ENCODE measurements around the gene TUT1.
A peak's percentile ranks its signal among the peaks of the same experiment; 100 is the strongest.
"Not testable (repeated sequence)": the region's sequence is repeated elsewhere in the genome, so short reads cannot be mapped to it uniquely, and the experiment has no call there.

TUT1 gene

DNA sequence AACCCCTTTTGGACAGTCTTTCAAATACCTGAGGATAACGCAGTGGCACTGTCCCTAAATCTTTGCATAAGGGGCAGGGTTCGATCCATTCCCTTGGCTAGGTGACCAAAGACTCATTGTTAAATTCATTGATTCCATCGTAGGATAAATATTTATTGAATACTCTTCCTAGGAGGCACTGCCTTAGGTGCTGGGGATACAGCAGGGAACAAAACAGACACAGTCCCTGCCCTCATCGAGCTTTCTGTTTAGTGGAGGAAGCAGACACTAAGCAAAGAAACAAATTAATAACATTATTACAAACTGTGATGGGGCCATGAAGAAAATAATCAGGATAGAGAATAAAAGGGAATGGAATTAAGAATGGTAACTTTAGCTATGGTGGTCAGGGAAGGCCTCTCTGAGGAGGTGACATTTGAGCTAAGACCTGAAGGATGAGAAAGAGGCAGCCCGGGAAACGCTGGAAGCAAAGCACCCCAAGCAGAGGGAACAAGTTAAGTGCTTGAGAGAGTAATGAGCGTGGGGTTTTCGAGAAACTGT lies 29.8 kb upstream of the TUT1 start:
- DNase-seq (ENCODE audit: low read depth): no peak
- TF ChIP-seq, protein P1, sequence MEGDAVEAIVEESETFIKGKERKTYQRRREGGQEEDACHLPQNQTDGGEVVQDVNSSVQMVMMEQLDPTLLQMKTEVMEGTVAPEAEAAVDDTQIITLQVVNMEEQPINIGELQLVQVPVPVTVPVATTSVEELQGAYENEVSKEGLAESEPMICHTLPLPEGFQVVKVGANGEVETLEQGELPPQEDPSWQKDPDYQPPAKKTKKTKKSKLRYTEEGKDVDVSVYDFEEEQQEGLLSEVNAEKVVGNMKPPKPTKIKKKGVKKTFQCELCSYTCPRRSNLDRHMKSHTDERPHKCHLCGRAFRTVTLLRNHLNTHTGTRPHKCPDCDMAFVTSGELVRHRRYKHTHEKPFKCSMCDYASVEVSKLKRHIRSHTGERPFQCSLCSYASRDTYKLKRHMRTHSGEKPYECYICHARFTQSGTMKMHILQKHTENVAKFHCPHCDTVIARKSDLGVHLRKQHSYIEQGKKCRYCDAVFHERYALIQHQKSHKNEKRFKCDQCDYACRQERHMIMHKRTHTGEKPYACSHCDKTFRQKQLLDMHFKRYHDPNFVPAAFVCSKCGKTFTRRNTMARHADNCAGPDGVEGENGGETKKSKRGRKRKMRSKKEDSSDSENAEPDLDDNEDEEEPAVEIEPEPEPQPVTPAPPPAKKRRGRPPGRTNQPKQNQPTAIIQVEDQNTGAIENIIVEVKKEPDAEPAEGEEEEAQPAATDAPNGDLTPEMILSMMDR (IDR thresholded peaks at IDR 0.05; ENCODE audit: control insufficient read depth, extremely low read depth, insufficient read depth): no peak
- H3K4me3 ChIP-seq (ENCODE audit: low read depth, low read length): peak overlapping the region; percentile 74

DNA sequence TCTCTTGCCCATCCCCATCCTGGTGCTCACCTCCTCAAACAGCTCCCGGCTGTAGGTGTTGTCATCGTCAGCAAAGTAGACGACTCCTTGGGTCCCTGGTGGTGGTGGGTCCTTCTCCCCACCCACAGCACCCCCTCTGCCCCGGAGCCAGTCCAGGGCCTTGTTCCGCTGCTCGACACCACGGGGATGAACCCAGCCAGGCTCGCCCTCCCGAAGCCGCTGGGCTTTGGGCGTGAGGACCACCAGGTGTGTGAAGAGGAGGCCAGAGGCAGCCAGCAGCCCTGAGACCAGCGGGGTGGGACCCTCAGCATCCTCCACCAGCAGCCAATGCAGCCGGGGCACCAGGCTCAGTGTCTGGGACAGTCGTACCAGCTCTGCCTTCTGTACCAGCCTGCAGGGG lies 25.6 kb upstream of the TUT1 start:
- DNase-seq (ENCODE audit: low read depth); H3K4me3 ChIP-seq (ENCODE audit: low read depth, low read length): not testable (repeated sequence)

DNA sequence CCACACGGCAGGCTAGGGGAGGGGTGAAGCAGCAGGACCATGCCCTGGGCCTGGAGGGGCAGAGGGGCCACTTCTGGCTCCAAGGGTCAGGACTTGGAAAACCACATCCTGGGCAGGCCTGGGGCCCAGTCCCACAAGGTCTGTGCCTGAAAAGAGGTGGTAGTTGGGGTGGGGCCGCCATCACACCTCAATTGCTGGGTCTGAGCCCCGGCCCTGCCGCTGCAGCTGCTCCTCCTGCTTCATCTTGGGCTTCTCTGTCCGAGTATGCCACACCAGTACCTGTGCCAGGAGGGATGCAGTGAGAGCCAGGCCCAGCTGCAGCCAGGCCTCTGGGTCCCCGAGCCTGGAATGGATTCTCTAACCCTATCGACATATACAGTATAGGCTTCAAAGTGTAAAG lies 24.2 kb upstream of the TUT1 start:
- no peak overlapping the region for H3K4me3 ChIP-seq (ENCODE audit: low read depth, low read length)
- TF ChIP-seq, protein P1 (IDR thresholded peaks at IDR 0.05; ENCODE audit: control insufficient read depth, extremely low read depth, insufficient read depth): no peak
- DNase-seq (ENCODE audit: low read depth): no peak

DNA sequence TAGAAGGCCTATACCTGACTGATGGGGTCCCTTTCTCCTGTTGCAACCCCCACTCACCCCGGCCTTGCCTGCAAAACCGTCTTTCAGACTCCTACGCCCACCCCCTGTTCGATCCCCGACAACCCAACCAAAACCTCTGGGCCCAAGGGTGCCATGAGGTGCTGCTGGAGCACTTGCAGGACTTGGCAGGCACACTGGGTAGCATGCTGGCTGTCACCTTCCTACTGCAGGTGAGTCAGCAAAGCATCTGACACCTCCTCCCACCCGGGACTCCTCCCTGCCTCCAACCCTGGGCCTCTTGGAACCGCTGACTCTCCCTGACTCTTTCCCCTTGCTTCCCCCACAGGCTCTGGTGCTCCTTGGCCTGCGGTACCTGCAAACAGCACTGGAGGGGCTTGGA lies 23.0 kb upstream of the TUT1 start:
- H3K4me3 ChIP-seq (ENCODE audit: low read depth, low read length): no peak overlapping the region
- TF ChIP-seq, protein P1 (IDR thresholded peaks at IDR 0.05; ENCODE audit: control insufficient read depth, extremely low read depth, insufficient read depth): no peak
- DNase-seq (ENCODE audit: low read depth): peak; percentile 40

DNA sequence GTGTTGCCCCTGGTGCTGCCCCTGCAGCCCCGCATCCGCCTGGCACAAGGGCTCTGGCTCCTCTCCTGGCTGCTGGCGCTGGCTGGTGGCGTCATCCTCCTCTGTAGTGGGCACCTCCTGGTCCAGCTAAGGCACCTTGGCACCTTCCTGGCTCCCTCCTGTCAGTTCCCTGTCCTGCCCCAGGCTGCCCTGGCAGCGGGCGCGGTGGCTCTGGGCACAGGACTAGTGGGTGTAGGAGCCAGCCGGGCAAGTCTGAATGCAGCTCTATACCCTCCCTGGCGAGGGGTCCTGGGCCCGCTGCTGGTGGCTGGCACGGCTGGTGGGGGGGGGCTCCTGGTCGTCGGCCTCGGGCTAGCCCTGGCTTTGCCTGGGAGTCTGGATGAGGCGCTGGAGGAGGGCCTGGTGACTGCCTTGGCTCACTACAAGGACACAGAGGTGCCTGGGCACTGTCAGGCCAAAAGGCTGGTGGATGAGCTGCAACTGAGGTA lies 22.0 kb upstream of the TUT1 start:
- TF ChIP-seq, protein P1 (IDR thresholded peaks at IDR 0.05; ENCODE audit: control insufficient read depth, extremely low read depth, insufficient read depth): no peak
- no peak for DNase-seq (ENCODE audit: low read depth)
- H3K4me3 ChIP-seq (ENCODE audit: low read depth, low read length): peak overlapping the region; percentile 66; the same call in 1 of the 2 replicates

DNA sequence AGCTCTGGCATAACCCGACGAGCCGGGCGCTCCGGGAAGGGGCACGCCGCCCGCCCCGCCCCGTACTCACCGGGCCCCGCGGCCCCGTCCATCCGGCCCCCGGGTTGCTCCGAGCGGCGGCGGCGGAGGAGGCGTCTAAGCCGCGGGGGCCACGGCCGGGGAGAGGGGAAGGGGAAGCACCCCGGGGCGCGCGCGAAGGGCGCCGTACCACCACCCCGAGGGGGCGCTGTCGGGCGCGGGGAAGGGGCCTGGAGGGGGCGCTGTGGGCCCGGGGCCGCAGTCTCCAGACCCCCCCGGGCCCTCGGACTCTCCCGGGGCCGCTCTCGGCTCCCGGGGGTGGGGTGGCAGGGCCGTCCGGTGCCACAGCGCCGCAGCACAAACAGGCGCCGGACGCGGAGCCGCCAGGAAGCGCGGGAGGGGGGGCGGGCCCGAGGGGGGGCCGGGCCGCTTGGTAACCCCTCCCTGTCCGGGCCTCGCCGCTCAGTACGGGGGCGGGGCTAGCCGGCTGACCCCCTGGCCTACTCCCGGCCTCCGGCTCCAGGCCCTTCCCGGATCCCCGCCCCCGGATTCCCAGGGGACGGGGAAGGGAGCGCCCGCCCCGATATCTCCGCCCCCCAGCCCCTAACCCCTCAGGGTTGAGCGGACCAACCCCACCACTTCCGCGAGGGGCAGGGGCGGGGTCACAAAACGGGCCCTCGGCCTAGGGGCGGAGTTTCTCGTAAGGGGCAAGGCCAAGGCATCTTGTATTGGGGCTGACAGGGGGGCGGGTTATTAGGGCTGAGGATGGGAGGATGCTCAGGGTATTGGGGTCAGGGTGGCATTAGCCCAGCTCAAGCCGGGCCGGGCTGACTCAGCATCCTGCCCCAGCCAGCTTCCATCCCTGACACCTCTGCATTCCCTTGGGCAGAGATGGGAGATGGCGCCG lies 21.3 kb upstream of the TUT1 start, which contains the start of the genes EML3 and ROM1:
EML3 (minus strand) TSS at position 410 of the 925 bp plus-strand sequence; CDS start at position 92, 318 bp downstream.
ROM1 (plus strand) TSS at position 892 of the 925 bp plus-strand sequence; CDS start at position 917, 25 bp downstream.
- TF ChIP-seq, protein P1 (IDR thresholded peaks at IDR 0.05; ENCODE audit: control insufficient read depth, extremely low read depth, insufficient read depth): peak; percentile 86
- no peak for DNase-seq (ENCODE audit: low read depth)
- peak within 1 kb of the TSS; percentile 66 for H3K4me3 ChIP-seq (ENCODE audit: low read depth, low read length)

DNA sequence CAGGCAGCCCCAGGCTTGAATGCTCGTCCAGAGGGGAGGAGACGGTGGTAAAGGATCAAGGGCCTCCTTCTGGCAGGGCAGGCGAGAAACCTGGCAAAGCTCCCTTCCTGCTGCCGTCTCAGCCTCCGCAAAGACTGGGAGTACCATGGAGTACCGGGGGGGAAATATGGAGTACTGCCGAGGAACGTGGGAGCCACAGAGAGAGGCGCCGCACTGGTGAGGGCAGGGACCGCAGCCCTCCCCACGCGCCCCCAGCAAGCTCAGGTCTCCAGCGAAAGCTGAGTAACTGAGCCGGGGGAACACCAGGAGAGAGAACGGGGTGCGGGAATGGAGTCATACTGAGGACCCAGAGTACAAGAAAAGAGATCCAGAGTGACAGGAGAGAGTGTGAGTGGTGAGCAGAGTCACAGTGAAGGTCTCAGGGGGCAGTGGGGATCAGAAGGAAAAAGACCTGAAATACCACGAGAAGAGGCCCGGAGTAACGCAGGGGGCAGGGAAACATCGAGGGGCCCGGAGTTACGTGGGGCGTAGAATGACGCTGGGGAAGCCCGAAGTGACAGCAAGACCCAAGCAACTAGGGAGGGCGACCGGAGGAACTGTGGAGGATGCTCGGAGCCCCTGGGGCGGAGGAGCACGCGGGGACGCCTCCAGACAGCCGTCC lies 20.5 kb upstream of the TUT1 start:
- peak overlapping the region; percentile 66 for H3K4me3 ChIP-seq (ENCODE audit: low read depth, low read length)
- no peak for DNase-seq (ENCODE audit: low read depth)
- TF ChIP-seq, protein P1 (IDR thresholded peaks at IDR 0.05; ENCODE audit: control insufficient read depth, extremely low read depth, insufficient read depth): no peak

Measured in LNCaP clone FGC (cell line).